GM21786 (cell line): Measurements from ENCODE around the gene MPL.

Source experiments
- ATAC-seq: cut with Tn5 transposase; IDR thresholded peaks from one replicate; pipeline ENCODE4 v1.9.1; 2021; ENCODE audit not compliant: unreplicated experiment

The MPL gene

GRCh38 chr1:43337588-43337987, at the start of gene MPL:
MPL (plus strand) TSS chr1:43337818; CDS start chr1:43337849, 31 bp downstream.
- no peak for ATAC-seq

- ATAC-seq = no peak
Measured at GRCh38 chr1:43288058-43288784, 49.4 kb upstream of the MPL start.

- ATAC-seq = no peak
Measured at GRCh38 chr1:43288785-43289706, 48.6 kb upstream of the MPL start.

- no peak for ATAC-seq
Measured at GRCh38 chr1:43292216-43292615, 45.4 kb upstream of the MPL start.

- ATAC-seq = no peak
Measured at GRCh38 chr1:43292679-43293078, 44.9 kb upstream of the MPL start.

GRCh38 chr1:43293176-43293575, 44.4 kb upstream of the MPL start:
- ATAC-seq = no peak

- ATAC-seq = no peak
Measured at GRCh38 chr1:43293896-43294760, 43.5 kb upstream of the MPL start.

- ATAC-seq = no peak
Measured at GRCh38 chr1:43294761-43295160, 42.9 kb upstream of the MPL start.

GRCh38 chr1:43296207-43296606, 41.4 kb upstream of the MPL start:
- ATAC-seq = no peak

GRCh38 chr1:43298055-43298454, 39.6 kb upstream of the MPL start:
- no peak for ATAC-seq

- ATAC-seq = no peak
Measured at GRCh38 chr1:43299101-43299500, 38.5 kb upstream of the MPL start.

GRCh38 chr1:43300378-43301094, 37.1 kb upstream of the MPL start, which contains the start of gene TIE1:
TIE1 (plus strand) TSS chr1:43300982; CDS start chr1:43301072, 90 bp downstream.
- ATAC-seq = no peak

- ATAC-seq = no peak
Measured at GRCh38 chr1:43302201-43302600, 35.4 kb upstream of the MPL start.

- no peak for ATAC-seq
Measured at GRCh38 chr1:43302721-43303470, 34.7 kb upstream of the MPL start.

- ATAC-seq = no peak
Measured at GRCh38 chr1:43303471-43304313, 33.9 kb upstream of the MPL start.

- no peak for ATAC-seq
Measured at GRCh38 chr1:43304314-43304681, 33.3 kb upstream of the MPL start.

- ATAC-seq = no peak
Measured at GRCh38 chr1:43304771-43305300, 32.8 kb upstream of the MPL start.

GRCh38 chr1:43305461-43305860, 32.2 kb upstream of the MPL start:
- ATAC-seq = no peak
